CD4-positive, alpha-beta memory T cell (primary cell): ENCODE data around the gene SLC39A11. TPM values are rescaled to one million over a fixed set of nuclear protein-coding genes. Genes with fewer than 3 reads are reported as not detected.

Experiments
- CTCF ChIA-PET: fragments of 350-600 bp; sonication (Branson Sonifier 250); formaldehyde crosslinking; loops from one replicate; lab custom pipeline; 2021; ENCODE audit warnings: inconsistent platforms; ENCODE audit not compliant: partially characterized antibody; lab: Charles Lee
- POLR2A ChIA-PET: fragments of 350-600 bp; sonication (Branson Sonifier 250); formaldehyde crosslinking; loops from one replicate; lab custom pipeline; 2021; ENCODE audit not compliant: partially characterized antibody; lab: Charles Lee
- DNase-seq, 5 donors: peaks; one replicate each; pipeline versions ENCODE4 v3.0.0 to v3.0.0-alpha.2; 2020 to 2022; ENCODE audit warnings: mixed read lengths in 1 of 5
- H3K27ac ChIP-seq: one replicate; pipeline ENCODE4 v1.7.0; 2013; ENCODE audit warnings: low read depth, low read length
- H3K27me3 ChIP-seq: 2 replicates; pipeline ENCODE4 v1.7.0; 2013; ENCODE audit warnings: mild to moderate bottlenecking, low read length, moderate library complexity; ENCODE audit not compliant: insufficient read depth
- H3K36me3 ChIP-seq: 2 replicates; pipeline ENCODE4 v1.7.0; 2013; ENCODE audit warnings: mild to moderate bottlenecking, low read length, moderate library complexity; ENCODE audit not compliant: insufficient read depth
- H3K4me1 ChIP-seq: 2 replicates; pipeline ENCODE4 v1.7.0; 2013; ENCODE audit warnings: mild to moderate bottlenecking, low read length, moderate library complexity; ENCODE audit not compliant: insufficient read depth
- H3K4me3 ChIP-seq, 2 donors: one replicate each; pipeline ENCODE4 v1.7.0; 2013; ENCODE audit warnings: low read length in 2 of 2, mild to moderate bottlenecking in 1 of 2
- H3K9me3 ChIP-seq, 2 donors: one replicate each; pipeline ENCODE4 v1.7.0; 2013; ENCODE audit warnings: low read length in 2 of 2, control low read depth in 1 of 2; ENCODE audit not compliant: control insufficient read depth in 1 of 2
- H3K27ac Mint-ChIP-seq, 7 donors: one replicate each; pipeline ENCODE4 v1.8.0; 2020 to 2021; ENCODE audit warnings: mixed read lengths in 7 of 7, mild to moderate bottlenecking in 6 of 7, inconsistent platforms in 3 of 7, moderate library complexity in 3 of 7
- H3K27me3 Mint-ChIP-seq, 2 donors: one replicate each; pipeline ENCODE4 v1.8.0; 2020 to 2021; ENCODE audit warnings: mixed read lengths in 2 of 2
- H3K36me3 Mint-ChIP-seq, 2 donors: one replicate each; pipeline ENCODE4 v1.8.0; 2020 to 2021; ENCODE audit warnings: mixed read lengths in 2 of 2, inconsistent platforms in 1 of 2, mild to moderate bottlenecking in 1 of 2
- H3K4me1 Mint-ChIP-seq, 4 donors: one replicate each; pipeline ENCODE4 v1.8.0; 2020 to 2021; ENCODE audit warnings: mixed read lengths in 4 of 4, mild to moderate bottlenecking in 1 of 4
- H3K4me3 Mint-ChIP-seq, 8 donors: one replicate each; pipeline ENCODE4 v1.8.0; 2020 to 2021; ENCODE audit warnings: mixed read lengths in 8 of 8, mild to moderate bottlenecking in 7 of 8, moderate library complexity in 6 of 8, inconsistent platforms in 3 of 8
- H3K9me3 Mint-ChIP-seq, 8 donors: one replicate each; pipeline ENCODE4 v1.8.0; 2020 to 2021; ENCODE audit warnings: mixed read lengths in 8 of 8, mild to moderate bottlenecking in 5 of 8, inconsistent platforms in 3 of 8, moderate library complexity in 1 of 8
- intact Hi-C: fragments of 100-400 bp; cut with micrococcal nuclease; formaldehyde crosslinking; loops from one replicate; pipeline ENCODE4 v1.15.1; 2023
- polyA plus RNA-seq, 2 donors: library from polyadenylated mRNA; unstranded; fragments of 300-500 nt; fragmentation: Illumina TruSeq; gene quantifications; one replicate each; pipeline ENCODE4 v1.2.3, GENCODE V29; 2021
- total RNA-seq, 2 experiments: library from RNA; stranded (reverse); gene quantifications; one replicate each; pipeline ENCODE4 v1.2.3, GENCODE V29; 2021

Gene SLC39A11
- total and polyA plus RNA-seq, 4 experiments from 2014 or later, result 15.9 to 23.7 (median 20.4) TPM

DNA sequence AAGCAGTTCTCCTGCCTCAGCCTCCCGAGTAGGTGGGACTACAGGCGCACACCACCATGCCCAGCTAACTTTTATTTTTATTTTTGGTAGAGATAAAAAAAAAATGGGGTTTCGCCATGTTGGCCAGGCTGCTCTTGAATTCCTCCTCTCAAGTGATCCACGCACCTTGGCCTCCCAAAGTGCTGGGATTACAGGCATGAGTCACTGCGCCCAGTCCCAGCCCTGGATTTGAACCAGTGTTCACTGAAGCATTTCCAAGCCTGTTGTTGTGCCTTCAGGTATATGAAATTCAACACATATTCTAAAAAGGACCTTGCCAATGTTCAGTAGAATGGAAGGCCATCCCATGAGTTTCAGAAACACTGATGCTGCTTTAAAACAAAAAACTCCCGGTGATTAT, 165.3 kb downstream of the SLC39A11 start:
- Histone ChIP-seq H3K4me3 (no peak overlapping the region), H3K27ac (no peak overlapping the region), H3K9me3 (no peaks in the 10 kb centered on the region), H3K4me1 (peaks cover 10% of the 10 kb centered on the region), H3K36me3 (no peaks in the 10 kb centered on the region), H3K27me3 (no peaks in the 10 kb centered on the region)
- ChIA-PET POLR2A (no interaction called here), CTCF (no interaction called here)
- Mint-ChIP-seq H3K4me1 (peaks cover 13 to 17% (median 17%) of the 10 kb centered on the region in 4 donors), H3K27ac (no peak overlapping the region), H3K9me3 (peaks cover 0 to 1% (median 0%) of the 10 kb centered on the region in 8 donors), H3K27me3 (no peaks in the 10 kb centered on the region), H3K4me3 (no peak overlapping the region), H3K36me3 (peaks cover 2 to 16% of the 10 kb centered on the region in 2 donors)
- no peak for DNase-seq
- intact Hi-C loops, result no loop called here

DNA sequence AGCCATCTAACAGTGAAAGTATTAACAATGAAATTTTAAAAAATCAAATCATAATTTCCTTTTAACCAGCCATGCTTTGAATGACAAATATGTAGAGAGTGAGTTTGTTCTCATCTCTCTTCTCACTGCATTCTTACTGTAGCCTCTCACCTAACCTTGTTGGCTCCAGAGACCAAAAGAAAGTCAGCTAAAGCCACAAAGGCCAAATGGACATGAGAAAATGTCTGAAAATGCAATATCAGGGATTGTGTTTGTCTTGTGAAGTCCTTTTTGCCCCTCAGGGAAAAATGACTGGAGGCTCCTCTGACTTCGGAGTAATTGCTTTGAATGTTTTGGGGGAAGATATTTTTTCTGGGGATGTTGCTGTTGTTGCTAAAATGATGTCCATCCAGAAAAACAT, 166.3 kb downstream of the SLC39A11 start:
- H3K4me3 Mint-ChIP-seq, result no peak overlapping the region
- H3K36me3 ChIP-seq, result no peaks in the 10 kb centered on the region
- H3K27ac ChIP-seq, result no peak overlapping the region
- intact Hi-C loops, result no loop called here
- H3K9me3 Mint-ChIP-seq, result peaks cover 0 to 1% (median 0%) of the 10 kb centered on the region in 8 donors
- no peak for DNase-seq
- peaks cover 4 to 8% (median 8%) of the 10 kb centered on the region in 4 donors for H3K4me1 Mint-ChIP-seq
- no peaks in the 10 kb centered on the region for H3K27me3 Mint-ChIP-seq
- H3K36me3 Mint-ChIP-seq, result peaks cover 2 to 18% of the 10 kb centered on the region in 2 donors
- H3K27ac Mint-ChIP-seq, result no peak overlapping the region
- H3K27me3 ChIP-seq, result no peaks in the 10 kb centered on the region
- ChIA-PET CTCF (interaction anchor here (0.6 kb wide), 1 partner anchor 199 kb away, joined by 3 read pairs; no protein-coding TSS in a partner anchor), POLR2A (no interaction called here)
- no peak overlapping the region for H3K4me3 ChIP-seq
- no peaks in the 10 kb centered on the region for H3K9me3 ChIP-seq
- H3K4me1 ChIP-seq, result peaks cover 3% of the 10 kb centered on the region

DNA sequence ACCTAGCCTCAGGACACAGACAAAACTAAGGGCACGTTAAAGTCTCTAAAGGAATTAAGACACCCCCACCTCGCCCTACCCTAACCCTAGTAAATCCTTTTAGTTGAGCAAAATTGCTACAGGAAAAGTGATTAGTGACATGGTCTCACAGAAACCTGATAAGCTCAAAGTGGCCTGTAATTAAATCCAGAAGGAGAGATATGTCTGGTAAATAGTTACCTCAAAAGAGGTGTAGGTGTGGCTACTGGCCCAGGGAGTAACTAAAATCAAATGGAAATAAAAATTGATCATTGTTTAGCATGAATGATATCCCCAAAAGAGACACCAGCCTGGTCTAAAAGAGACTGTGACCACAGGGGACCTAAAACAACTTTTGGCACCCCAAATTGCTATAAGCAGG, 168.3 kb downstream of the SLC39A11 start:
- Histone ChIP-seq H3K27me3 (no peaks in the 10 kb centered on the region), H3K27ac (no peak overlapping the region), H3K4me1 (no peaks in the 10 kb centered on the region), H3K9me3 (no peaks in the 10 kb centered on the region), H3K4me3 (no peak overlapping the region), H3K36me3 (no peaks in the 10 kb centered on the region)
- peaks cover 2 to 20% of the 10 kb centered on the region in 2 donors for H3K36me3 Mint-ChIP-seq
- no peak overlapping the region for H3K27ac Mint-ChIP-seq
- peaks cover 0 to 1% (median 0%) of the 10 kb centered on the region in 8 donors for H3K9me3 Mint-ChIP-seq
- CTCF ChIA-PET, result no interaction called here
- H3K4me1 Mint-ChIP-seq, result no peaks in the 10 kb centered on the region
- H3K4me3 Mint-ChIP-seq, result no peak overlapping the region
- intact Hi-C loops, result no loop called here
- H3K27me3 Mint-ChIP-seq, result no peaks in the 10 kb centered on the region
- DNase-seq, result no peak
- POLR2A ChIA-PET, result no interaction called here

DNA sequence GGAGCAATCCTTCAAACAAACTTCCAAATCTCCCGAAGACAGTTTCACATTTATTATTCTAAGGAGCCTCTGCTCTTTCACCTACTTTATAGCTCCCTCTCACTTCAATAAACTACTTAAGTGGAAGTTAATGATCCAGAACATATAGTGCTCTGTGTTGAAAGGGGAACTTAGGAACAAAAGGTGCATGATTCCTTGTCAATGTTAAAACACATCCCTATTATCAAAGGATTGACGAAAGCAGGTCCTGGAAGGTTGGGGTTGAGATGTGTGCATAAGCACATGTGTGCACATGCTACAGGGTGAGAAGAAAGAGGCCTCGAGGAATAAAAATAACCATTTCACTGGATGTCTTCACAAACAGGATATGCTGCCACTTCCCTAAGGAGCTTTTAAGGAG, 170.3 kb downstream of the SLC39A11 start:
- Histone ChIP-seq H3K36me3 (no peaks in the 10 kb centered on the region), H3K4me1 (no peaks in the 10 kb centered on the region), H3K9me3 (no peaks in the 10 kb centered on the region), H3K4me3 (no peak overlapping the region), H3K27me3 (no peaks in the 10 kb centered on the region), H3K27ac (no peak overlapping the region)
- no peak for DNase-seq
- intact Hi-C loops, result no loop called here
- no peak overlapping the region for H3K4me3 Mint-ChIP-seq
- H3K9me3 Mint-ChIP-seq, result peaks cover 0 to 1% (median 0%) of the 10 kb centered on the region in 8 donors
- H3K4me1 Mint-ChIP-seq, result no peaks in the 10 kb centered on the region
- H3K36me3 Mint-ChIP-seq, result peaks cover 5 to 22% of the 10 kb centered on the region in 2 donors
- H3K27me3 Mint-ChIP-seq, result no peaks in the 10 kb centered on the region
- H3K27ac Mint-ChIP-seq, result no peak overlapping the region
- ChIA-PET CTCF (interaction anchor here (1.1 kb wide), 1 partner anchor 87 kb away, joined by 3 read pairs; no protein-coding TSS in a partner anchor), POLR2A (no interaction called here)

DNA sequence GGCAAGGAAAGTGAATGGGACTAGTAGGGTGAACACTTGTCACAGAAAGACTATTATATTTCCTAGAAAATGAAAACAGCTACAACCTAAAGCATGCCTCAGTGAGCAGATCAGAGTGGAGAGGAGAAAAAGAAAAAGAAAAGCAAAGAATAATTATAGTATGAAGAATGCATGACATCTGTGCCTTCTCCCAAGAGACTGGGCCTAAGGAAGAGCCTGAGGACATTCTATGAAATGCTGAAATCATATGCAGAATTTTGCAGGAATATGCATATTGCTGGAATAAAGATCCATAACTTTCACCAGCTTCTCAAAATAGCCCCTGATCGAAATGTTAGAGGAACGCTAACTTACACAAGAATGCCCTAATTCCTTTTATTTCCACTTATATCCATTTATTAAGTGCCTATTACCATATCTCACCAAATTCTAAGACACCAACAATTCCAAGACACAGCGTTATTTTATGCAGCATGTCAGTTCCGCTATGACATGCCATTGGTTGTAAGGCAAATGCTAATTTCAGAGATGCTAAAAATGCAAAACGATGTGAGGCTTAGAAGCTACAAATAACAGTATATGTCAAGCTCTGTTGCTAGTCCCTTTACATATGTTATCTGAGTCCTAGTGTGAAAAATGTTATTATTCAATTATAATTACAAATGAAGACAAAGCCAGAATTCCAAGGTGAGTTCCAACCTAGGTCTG, 171.0 kb downstream of the SLC39A11 start:
- no peak overlapping the region for H3K4me3 Mint-ChIP-seq
- no peaks in the 10 kb centered on the region for H3K27me3 ChIP-seq
- CTCF ChIA-PET, result no interaction called here

DNA sequence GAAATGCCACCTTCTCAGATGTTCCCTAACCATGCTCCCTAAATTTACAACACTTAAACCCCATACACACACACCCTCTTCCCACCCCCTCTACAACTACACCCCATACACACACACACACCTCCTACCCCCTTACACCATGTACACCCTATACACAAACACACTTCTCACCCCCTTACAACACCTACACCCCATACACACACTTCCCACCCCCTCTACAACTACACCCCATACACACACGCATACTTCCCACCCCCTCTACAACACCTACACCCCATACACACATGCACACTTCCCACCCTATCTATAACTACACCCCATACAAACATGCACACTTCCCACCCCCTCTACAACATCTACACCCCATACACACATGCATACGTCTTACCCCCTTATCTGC, 172.0 kb downstream of the SLC39A11 start:
- H3K4me1 ChIP-seq, result no peaks in the 10 kb centered on the region
- intact Hi-C loops, result no loop called here
- peaks cover 0 to 5% (median 0%) of the 10 kb centered on the region in 4 donors for H3K4me1 Mint-ChIP-seq
- DNase-seq, result no peak
- ChIA-PET CTCF (no interaction called here), POLR2A (no interaction called here)
- H3K27me3 ChIP-seq, result no peaks in the 10 kb centered on the region
- peaks cover 0 to 1% (median 0%) of the 10 kb centered on the region in 8 donors for H3K9me3 Mint-ChIP-seq
- H3K9me3 ChIP-seq, result no peaks in the 10 kb centered on the region
- no peaks in the 10 kb centered on the region for H3K36me3 ChIP-seq
- no peaks in the 10 kb centered on the region for H3K27me3 Mint-ChIP-seq
- H3K27ac Mint-ChIP-seq, result peak overlapping the region in 1 of 7 donors; percentile 52
- H3K36me3 Mint-ChIP-seq, result peaks cover 5 to 24% of the 10 kb centered on the region in 2 donors
- no peak overlapping the region for H3K4me3 ChIP-seq
- no peak overlapping the region for H3K27ac ChIP-seq
- no peak overlapping the region for H3K4me3 Mint-ChIP-seq

More for the DNA sequence above, 171.0 kb downstream of the SLC39A11 start:
- Histone ChIP-seq H3K27ac (no peak overlapping the region), H3K4me1 (no peaks in the 10 kb centered on the region), H3K4me3 (no peak overlapping the region), H3K36me3 (no peaks in the 10 kb centered on the region), H3K9me3 (no peaks in the 10 kb centered on the region)
- DNase-seq, result no peak
- no peak overlapping the region for H3K27ac Mint-ChIP-seq
- intact Hi-C loops, result no loop called here
- POLR2A ChIA-PET, result no interaction called here
- H3K36me3 Mint-ChIP-seq, result peaks cover 5 to 26% of the 10 kb centered on the region in 2 donors
- H3K4me1 Mint-ChIP-seq, result peaks cover 0 to 4% (median 0%) of the 10 kb centered on the region in 4 donors
- peaks cover 0 to 1% (median 0%) of the 10 kb centered on the region in 8 donors for H3K9me3 Mint-ChIP-seq
- no peaks in the 10 kb centered on the region for H3K27me3 Mint-ChIP-seq

DNA sequence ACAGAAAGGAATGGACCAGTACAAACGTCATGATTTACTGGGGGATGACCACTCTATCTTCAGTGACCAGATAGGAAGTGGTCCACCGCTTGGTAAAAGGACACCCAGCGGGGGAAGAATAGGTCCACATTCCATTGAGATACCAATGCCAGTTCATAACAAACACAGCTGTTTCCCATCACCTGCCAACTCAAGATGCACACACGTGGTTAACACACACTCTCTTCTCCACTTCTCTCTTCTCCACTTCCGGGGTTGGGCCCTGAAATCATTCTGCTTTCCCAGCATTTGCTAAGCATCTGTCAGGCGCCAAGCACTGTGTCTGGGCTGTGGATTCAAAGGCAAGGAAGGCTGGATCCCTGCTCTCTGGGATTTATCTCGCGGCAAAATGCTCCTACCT, 175.5 kb downstream of the SLC39A11 start:
- H3K27me3 Mint-ChIP-seq, result no peaks in the 10 kb centered on the region
- Histone ChIP-seq H3K27me3 (no peaks in the 10 kb centered on the region), H3K36me3 (no peaks in the 10 kb centered on the region), H3K27ac (no peak overlapping the region), H3K4me1 (no peaks in the 10 kb centered on the region), H3K9me3 (no peaks in the 10 kb centered on the region), H3K4me3 (no peak overlapping the region)
- H3K36me3 Mint-ChIP-seq, result peaks cover 3 to 17% of the 10 kb centered on the region in 2 donors
- POLR2A ChIA-PET, result no interaction called here
- peaks cover 0 to 1% (median 0%) of the 10 kb centered on the region in 8 donors for H3K9me3 Mint-ChIP-seq
- CTCF ChIA-PET, result no interaction called here
- no peak for DNase-seq
- H3K4me3 Mint-ChIP-seq, result no peak overlapping the region
- no peak overlapping the region for H3K27ac Mint-ChIP-seq
- H3K4me1 Mint-ChIP-seq, result peaks cover 0 to 5% (median 0%) of the 10 kb centered on the region in 4 donors
- intact Hi-C loops, result no loop called here
